Endothelial cell (in vitro differentiated cells): Measurements from ENCODE around the gene NSMCE3. TPM values are rescaled to one million over a fixed set of nuclear protein-coding genes. Genes with fewer than 3 reads are reported as not detected.

Experiments used
- DNase-seq: peaks from one replicate; pipeline ENCODE4 v3.0.0; 2021; ENCODE audit warnings: low spot score
- H3K27ac Mint-ChIP-seq: one replicate; pipeline ENCODE4 v1.8.0; 2021; ENCODE audit warnings: mixed read lengths, inconsistent platforms; ENCODE audit not compliant: unreplicated experiment
- H3K27me3 Mint-ChIP-seq: one replicate; pipeline ENCODE4 v1.8.0; 2021; ENCODE audit warnings: mild to moderate bottlenecking, moderate library complexity, mixed read lengths, inconsistent platforms; ENCODE audit not compliant: unreplicated experiment
- H3K36me3 Mint-ChIP-seq: one replicate; pipeline ENCODE4 v1.8.0; 2021; ENCODE audit warnings: mild to moderate bottlenecking, low read depth, mixed read lengths, inconsistent platforms; ENCODE audit not compliant: unreplicated experiment
- H3K4me1 Mint-ChIP-seq: one replicate; pipeline ENCODE4 v1.8.0; 2021; ENCODE audit warnings: mild to moderate bottlenecking, mixed read lengths, inconsistent platforms; ENCODE audit not compliant: unreplicated experiment
- H3K4me3 Mint-ChIP-seq: one replicate; pipeline ENCODE4 v1.8.0; 2021; ENCODE audit warnings: mild to moderate bottlenecking, mixed read lengths, inconsistent platforms; ENCODE audit not compliant: unreplicated experiment
- H3K9me3 Mint-ChIP-seq: one replicate; pipeline ENCODE4 v1.8.0; 2021; ENCODE audit warnings: mixed read lengths, inconsistent platforms; ENCODE audit not compliant: unreplicated experiment
- CTCF ChIP-seq: fragments of 200-600 bp; sonication (generic); IDR thresholded peaks from one replicate; pipeline ENCODE4 v1.5.0; 2021; ENCODE audit warnings: antibody characterized with exemption; ENCODE audit not compliant: unreplicated experiment
- long read RNA-seq: library from polyadenylated mRNA; unstranded; transcript quantifications from one replicate; pipeline ENCODE4 v2.0.0, GENCODE V29; 2020; ENCODE audit not compliant: unreplicated experiment
- total RNA-seq: library from RNA; stranded (reverse); fragmentation: NEBNext Ultra II Directional; extraction: Animal tissue kit (Norgen Biotek cat#: 25700); gene quantifications from one replicate; pipeline ENCODE4 v1.2.1, GENCODE V29; 2021; ENCODE audit not compliant: unreplicated experiment

NSMCE3 gene
- total RNA-seq, result 20.4 TPM
- long read RNA-seq, full-length matches to known transcripts, result 41 of 41 reads
- long read RNA-seq, partial matches to known transcripts, result 0 of 41 reads
- long read RNA-seq, other reads (novel, unspliced or antisense), result 0 of 41 reads

GRCh38 chr15:29269485-29270168 is at the start of gene NSMCE3:
NSMCE3 (minus strand) TSS chr15:29269822; CDS start chr15:29269705, 117 bp downstream.
- Mint-ChIP-seq H3K9me3 (no peaks in the 10 kb centered on the region), H3K36me3 (no peaks in the 10 kb centered on the region), H3K4me1 (peaks cover 24% of the 10 kb centered on the region), H3K27ac (peak within 1 kb of the TSS; percentile 91), H3K27me3 (peaks cover 3% of the 10 kb centered on the region), H3K4me3 (peak within 1 kb of the TSS; percentile 99)
- TF ChIP-seq CTCF, result no peak
- peak; percentile 85 for DNase-seq

GRCh38 chr15:29316422-29316821 is 46.8 kb upstream of the NSMCE3 start:
- no peak overlapping the region for H3K27ac Mint-ChIP-seq
- no peaks in the 10 kb centered on the region for H3K36me3 Mint-ChIP-seq
- no peak overlapping the region for H3K4me3 Mint-ChIP-seq
- peaks cover 4% of the 10 kb centered on the region for H3K27me3 Mint-ChIP-seq
- H3K4me1 Mint-ChIP-seq, result peaks cover 4% of the 10 kb centered on the region
- DNase-seq, result no peak
- no peak for TF ChIP-seq CTCF
- no peaks in the 10 kb centered on the region for H3K9me3 Mint-ChIP-seq

- Mint-ChIP-seq H3K4me3 (no peak overlapping the region), H3K4me1 (peaks cover 2% of the 10 kb centered on the region), H3K36me3 (no peaks in the 10 kb centered on the region), H3K27ac (no peak overlapping the region), H3K27me3 (peaks cover 5% of the 10 kb centered on the region), H3K9me3 (no peaks in the 10 kb centered on the region)
- no peak for DNase-seq
- TF ChIP-seq CTCF, result no peak
Measured at GRCh38 chr15:29312387-29312786, 42.8 kb upstream of the NSMCE3 start.

GRCh38 chr15:29311696-29312095 is 42.1 kb upstream of the NSMCE3 start:
- peaks cover 5% of the 10 kb centered on the region for H3K27me3 Mint-ChIP-seq
- H3K36me3 Mint-ChIP-seq, result no peaks in the 10 kb centered on the region
- H3K9me3 Mint-ChIP-seq, result no peaks in the 10 kb centered on the region
- H3K27ac Mint-ChIP-seq, result no peak overlapping the region
- TF ChIP-seq CTCF, result no peak
- H3K4me3 Mint-ChIP-seq, result no peak overlapping the region
- DNase-seq, result no peak
- peaks cover 2% of the 10 kb centered on the region for H3K4me1 Mint-ChIP-seq

GRCh38 chr15:29309139-29309538 is 39.5 kb upstream of the NSMCE3 start:
- no peak for DNase-seq
- no peak for TF ChIP-seq CTCF
- H3K27ac Mint-ChIP-seq, result no peak overlapping the region
- H3K27me3 Mint-ChIP-seq, result peaks cover 5% of the 10 kb centered on the region
- H3K4me1 Mint-ChIP-seq, result peaks cover 15% of the 10 kb centered on the region
- H3K36me3 Mint-ChIP-seq, result no peaks in the 10 kb centered on the region
- no peaks in the 10 kb centered on the region for H3K9me3 Mint-ChIP-seq
- H3K4me3 Mint-ChIP-seq, result no peak overlapping the region
